DOHH2 (cell line): Measurements from ENCODE around the gene CENPC.

Experiments used
- H3F3A ChIP-seq: fragments of 200-600 bp; sonication (generic), shearing (Covaris generic); 2 replicates; pipeline ENCODE4 v1.6.0; 2016; ENCODE audit warnings: antibody characterized with exemption, mild to moderate bottlenecking; ENCODE audit not compliant: control insufficient read depth, insufficient read depth
- H3K27ac ChIP-seq: fragments of 200-600 bp; sonication (generic); 2 replicates; pipeline ENCODE4 v1.5.1; 2014; ENCODE audit warnings: low read depth, mild to moderate bottlenecking, low read length, moderate library complexity
- H3K27me3 ChIP-seq: fragments of 200-600 bp; sonication (generic); 2 replicates; pipeline ENCODE4 v1.6.1; 2014; ENCODE audit warnings: mild to moderate bottlenecking, low read length, mixed read lengths; ENCODE audit not compliant: control insufficient read depth
- H3K36me3 ChIP-seq: fragments of 200-600 bp; sonication (generic); 2 replicates; pipeline ENCODE4 v1.6.1; 2014; ENCODE audit warnings: mild to moderate bottlenecking, low read length, moderate library complexity, mixed read lengths; ENCODE audit not compliant: control insufficient read depth
- H3K4me1 ChIP-seq: fragments of 200-600 bp; sonication (generic); 2 replicates; pipeline ENCODE4 v1.6.1; 2014; ENCODE audit warnings: mild to moderate bottlenecking, low read length, mixed read lengths; ENCODE audit not compliant: control insufficient read depth
- H3K4me2 ChIP-seq: fragments of 200-600 bp; sonication (generic); 2 replicates; pipeline ENCODE4 v1.6.0; 2014; ENCODE audit warnings: mild to moderate bottlenecking, low read length, moderate library complexity
- H3K4me3 ChIP-seq: fragments of 200-600 bp; sonication (generic); 2 replicates; pipeline ENCODE4 v1.5.1; 2014; ENCODE audit warnings: mild to moderate bottlenecking, low read length, mixed read lengths
- H3K79me2 ChIP-seq: fragments of 200-600 bp; sonication (generic); 2 replicates; pipeline ENCODE4 v1.6.1; 2014; ENCODE audit warnings: mild to moderate bottlenecking, low read length, mixed read lengths; ENCODE audit not compliant: control insufficient read depth
- H3K9me2 ChIP-seq: fragments of 200-600 bp; sonication (generic); replicated peaks from 2 replicates; pipeline ENCODE4 v1.6.1; 2014; ENCODE audit warnings: mild to moderate bottlenecking, low read length, mixed read lengths; ENCODE audit not compliant: control insufficient read depth
- H3K9me3 ChIP-seq: fragments of 200-600 bp; sonication (generic); 2 replicates; pipeline ENCODE4 v1.6.1; 2014; ENCODE audit warnings: antibody characterized with exemption, low read length, mixed read lengths; ENCODE audit not compliant: control insufficient read depth, insufficient read depth
- H4K20me1 ChIP-seq: fragments of 200-600 bp; sonication (generic); 2 replicates; pipeline ENCODE4 v1.6.0; 2014; ENCODE audit warnings: low read depth, mild to moderate bottlenecking, antibody characterized with exemption, low read length, moderate library complexity; ENCODE audit not compliant: control insufficient read depth, insufficient read depth
- CTCF ChIP-seq: fragments of 200-600 bp; sonication (generic); IDR thresholded peaks from one replicate; pipeline ENCODE4 v1.5.1; 2014; ENCODE audit warnings: antibody characterized with exemption, mild to moderate bottlenecking, low read depth, low read length; ENCODE audit not compliant: poor library complexity, severe bottlenecking
- EZH2phosphoT487 ChIP-seq: fragments of 200-600 bp; sonication (generic); IDR thresholded peaks from 2 replicates; pipeline ENCODE4 v1.6.1; 2017; ENCODE audit warnings: borderline replicate concordance, mild to moderate bottlenecking, antibody characterized with exemption, low read length, moderate library complexity, mixed read lengths

CENPC gene

GRCh38 chr4:67584496-67584895, 39.2 kb upstream of the CENPC start:
- TF ChIP-seq CTCF (no peak), EZH2phosphoT487 (no peak)
- Histone ChIP-seq H3K27me3 (no peaks in the 10 kb centered on the region), H3K9me2 (no peaks in the 10 kb centered on the region), H3F3A (no peaks in the 10 kb centered on the region; the same call in 1 of the 2 replicates), H3K4me2 (no peak overlapping the region), H4K20me1 (no peaks in the 10 kb centered on the region), H3K79me2 (0 out of 2 replicates have a peak, but pooled peaks cover 3% of the 10 kb centered on the region), H3K4me3 (no peak overlapping the region), H3K4me1 (no peaks in the 10 kb centered on the region), H3K9me3 (no peaks in the 10 kb centered on the region), H3K27ac (no peak overlapping the region), H3K36me3 (peaks cover 95% of the 10 kb centered on the region)

- TF ChIP-seq CTCF (no peak), EZH2phosphoT487 (no peak)
- Histone ChIP-seq H3K79me2 (peaks cover 16% of the 10 kb centered on the region), H4K20me1 (no peaks in the 10 kb centered on the region), H3K27me3 (no peaks in the 10 kb centered on the region), H3K9me2 (no peaks in the 10 kb centered on the region), H3F3A (no peaks in the 10 kb centered on the region; the same call in 1 of the 2 replicates), H3K4me2 (no peak overlapping the region), H3K4me3 (no peak overlapping the region), H3K27ac (no peak overlapping the region), H3K9me3 (no peaks in the 10 kb centered on the region), H3K4me1 (peaks cover 5% of the 10 kb centered on the region), H3K36me3 (peaks cover 95% of the 10 kb centered on the region)
Measured at GRCh38 chr4:67581913-67582312, 36.6 kb upstream of the CENPC start.

GRCh38 chr4:67581208-67581857, 36.0 kb upstream of the CENPC start:
- TF ChIP-seq CTCF, result no peak
- no peak for TF ChIP-seq EZH2phosphoT487
- Histone ChIP-seq H3K4me1 (peaks cover 11% of the 10 kb centered on the region), H3K9me2 (no peaks in the 10 kb centered on the region), H3K9me3 (no peaks in the 10 kb centered on the region), H3K36me3 (peaks cover 95% of the 10 kb centered on the region), H3K27me3 (no peaks in the 10 kb centered on the region), H4K20me1 (no peaks in the 10 kb centered on the region), H3F3A (no peaks in the 10 kb centered on the region; the same call in 1 of the 2 replicates), H3K27ac (no peak overlapping the region), H3K4me3 (no peak overlapping the region), H3K79me2 (peaks cover 22% of the 10 kb centered on the region), H3K4me2 (no peak overlapping the region)
